Panc1 (cell line): ENCODE measurements around the gene IFITM1. TPM values are rescaled to one million over a fixed set of nuclear protein-coding genes. Genes with fewer than 3 reads are reported as not detected.

Source experiments
- ATAC-seq: fragments of 200-7000 bp; cut with Tn5 transposase; 2 replicates; pipeline ENCODE4 v1.9.1; 2020; ENCODE audit warnings: mild to moderate bottlenecking, moderate library complexity
- Bru-seq: library from RNA; stranded (reverse); fragments of 400-500 nt; gene quantifications from one replicate; lab custom pipeline; 2021; lab: Mats Ljungman, UMichigan
- BruChase-seq, 2 experiments: library from RNA; stranded (reverse); fragments of 400-500 nt; gene quantifications; one replicate each; lab custom pipeline; 2021; lab: Mats Ljungman, UMichigan
- BruUV-seq: library from RNA; stranded (reverse); fragments of 400-500 nt; replicated peaks from 2 replicates; lab custom pipeline; 2021; lab: Mats Ljungman, UMichigan
- CTCF ChIA-PET: fragments of 300-600 bp; sonication (Branson Sonifier 250); formaldehyde crosslinking; loops from one replicate; lab custom pipeline; 2022; ENCODE audit warnings: antibody characterized with exemption; lab: Charles Lee
- POLR2A ChIA-PET: fragments of 300-600 bp; sonication (Branson Sonifier 250); formaldehyde crosslinking; loops from one replicate; lab custom pipeline; 2022; ENCODE audit warnings: antibody characterized with exemption; lab: Charles Lee
- DNase-seq: peaks from one replicate; pipeline ENCODE4 v3.0.0-alpha.2; 2010; ENCODE audit warnings: low read depth, low spot score
- H3K27ac ChIP-seq: 2 replicates; pipeline ENCODE4 v1.5.1; 2011; ENCODE audit warnings: mild to moderate bottlenecking, low read length, inconsistent platforms
- H3K27me3 ChIP-seq: fragments of 200-500 bp; sonication (Bioruptor generic); 2 replicates; pipeline ENCODE4 v1.6.0; 2014; ENCODE audit warnings: low read length, inconsistent platforms; ENCODE audit not compliant: control insufficient read depth, insufficient read depth
- H3K36me3 ChIP-seq: fragments of 200-500 bp; sonication (Bioruptor generic); 2 replicates; pipeline ENCODE4 v1.5.1; 2014; ENCODE audit warnings: inconsistent platforms, mild to moderate bottlenecking, low read length, moderate library complexity; ENCODE audit not compliant: control insufficient read depth, insufficient read depth
- H3K4me1 ChIP-seq: 2 replicates; pipeline ENCODE4 v1.5.1; 2011; ENCODE audit warnings: inconsistent platforms, mild to moderate bottlenecking, low read length, moderate library complexity; ENCODE audit not compliant: control insufficient read depth, insufficient read depth
- H3K4me3 ChIP-seq, 2 experiments: 2 replicates each; pipeline ENCODE4 v1.5.1; 2011 to 2012; ENCODE audit warnings: low read depth in 2 of 2, low read length in 2 of 2, mild to moderate bottlenecking in 2 of 2, inconsistent platforms in 1 of 2, moderate library complexity in 1 of 2
- H3K9me3 ChIP-seq: fragments of 200-500 bp; sonication (Bioruptor generic); 2 replicates; pipeline ENCODE4 v1.5.1; 2014; ENCODE audit warnings: low read depth, mild to moderate bottlenecking, inconsistent platforms, low read length, moderate library complexity; ENCODE audit not compliant: control insufficient read depth, insufficient read depth
- POLR2AphosphoS5 ChIP-seq: IDR thresholded peaks from 2 replicates; pipeline ENCODE4 v1.6.1; 2012; ENCODE audit warnings: mild to moderate bottlenecking, low read depth, low read length, moderate library complexity
- SIN3A ChIP-seq: IDR thresholded peaks from 2 replicates; pipeline ENCODE4 v1.6.1; 2012; ENCODE audit warnings: low read depth, mild to moderate bottlenecking, low read length, moderate library complexity, borderline replicate concordance; ENCODE audit not compliant: insufficient read depth
- TCF7L2 ChIP-seq: IDR thresholded peaks from 2 replicates; pipeline ENCODE4 v1.6.1; 2011; ENCODE audit warnings: mild to moderate bottlenecking, low read depth, low read length, inconsistent platforms
- in situ Hi-C: cut with HindIII; loops from 2 replicates; pipeline ENCODE4 v1.10.0; 2016; ENCODE audit warnings: low sequenced_read_pairs, low pct_unique_long_range_greater_than_20kb
- intact Hi-C: fragments of 100-400 bp; cut with micrococcal nuclease; formaldehyde crosslinking; loops from one replicate; pipeline ENCODE4 v1.10.0; 2022; ENCODE audit not compliant: unreplicated experiment
- long read RNA-seq: library from polyadenylated mRNA; unstranded; transcript quantifications from one replicate; pipeline ENCODE4 v2.0.0, GENCODE V29; 2021; ENCODE audit not compliant: unreplicated experiment
- polyA plus RNA-seq: library from polyadenylated mRNA; unstranded; fragments of >200 nt; gene quantifications from one replicate; pipeline ENCODE4 v1.2.1, GENCODE V29; 2012; ENCODE audit warnings: missing spikeins; ENCODE audit not compliant: insufficient read length
- total RNA-seq: library from RNA; stranded (reverse); gene quantifications from one replicate; pipeline ENCODE4 v1.2.1, GENCODE V29; 2021; ENCODE audit not compliant: unreplicated experiment
- TF ChIP-seq, protein P1 (sequence below): fragments of 450-650 bp; IDR thresholded peaks from 2 replicates; pipeline ENCODE4 v1.5.1; 2017; ENCODE audit warnings: mild to moderate bottlenecking
- TF ChIP-seq, protein P2 (sequence below), 2 experiments: IDR thresholded peaks; 2 replicates each; pipeline ENCODE4 v1.6.1; 2011 to 2012; ENCODE audit warnings: low read depth in 2 of 2, control low read depth in 1 of 2, low read length in 1 of 2, mild to moderate bottlenecking in 1 of 2, moderate library complexity in 1 of 2; ENCODE audit not compliant: insufficient read depth in 1 of 2

The IFITM1 gene
- total RNA-seq (66.3 TPM), Bru-seq, nascent RNA (percentile 76 among the genes with signal in this experiment), BruChase-seq, experiment 1, labeled RNA remaining after a 2-hour chase (percentile 70 among the genes with signal in this experiment), BruChase-seq, experiment 2, labeled RNA remaining after a 6-hour chase (percentile 87 among the genes with signal in this experiment)
- 206 TPM for polyA plus RNA-seq
- long read RNA-seq, transcript IFITM1-202 (2 exons, 855 nt) = major isoform, 80 of 121 reads
- long read RNA-seq, partial matches to known transcripts = 0 of 121 reads
- long read RNA-seq, other reads (novel, unspliced or antisense) = 41 of 121 reads

DNA sequence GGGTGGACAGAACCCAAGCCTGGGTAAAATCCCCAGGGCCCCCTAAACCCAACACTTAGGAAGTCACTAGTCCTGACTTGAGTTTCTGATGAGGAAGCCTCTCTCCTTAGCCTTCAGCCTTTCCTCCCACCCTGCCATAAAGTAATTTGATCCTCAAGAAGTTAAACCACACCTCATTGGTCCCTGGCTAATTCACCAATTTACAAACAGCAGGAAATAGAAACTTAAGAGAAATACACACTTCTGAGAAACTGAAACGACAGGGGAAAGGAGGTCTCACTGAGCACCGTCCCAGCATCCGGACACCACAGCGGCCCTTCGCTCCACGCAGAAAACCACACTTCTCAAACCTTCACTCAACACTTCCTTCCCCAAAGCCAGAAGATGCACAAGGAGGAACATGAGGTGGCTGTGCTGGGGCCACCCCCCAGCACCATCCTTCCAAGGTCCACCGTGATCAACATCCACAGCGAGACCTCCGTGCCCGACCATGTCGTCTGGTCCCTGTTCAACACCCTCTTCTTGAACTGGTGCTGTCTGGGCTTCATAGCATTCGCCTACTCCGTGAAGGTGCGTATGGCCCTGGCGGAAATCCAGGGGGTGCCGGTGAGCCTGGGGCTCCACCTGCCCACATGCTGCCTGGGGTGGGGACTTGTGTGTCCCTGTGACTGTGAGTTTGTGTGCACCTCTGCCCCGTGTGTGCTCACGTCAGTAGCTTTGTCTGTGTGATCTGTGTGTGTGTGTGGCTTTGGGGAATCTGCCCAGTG lies at the start of gene IFITM1:
IFITM1 (plus strand) TSS at position 254 of the 767 bp plus-strand sequence; CDS start at position 385, 131 bp downstream.
- Histone ChIP-seq H3K4me1 (peaks cover 63% of the 10 kb centered on the region), H3K9me3 (no peaks in the 10 kb centered on the region), H3K36me3 (no peaks in the 10 kb centered on the region), H3K4me3 (peak within 1 kb of the TSS; percentile 22 to 69), H3K27ac (peak within 1 kb of the TSS; percentile 94), H3K27me3 (no peaks in the 10 kb centered on the region; the same call in 1 of the 2 replicates)
- ChIA-PET CTCF (no interaction called here), POLR2A (no interaction called here)
- BruUV-seq = TSS peak; percentile 96
- ATAC-seq = 0 out of 2 replicates have a peak, but pooled peaks have one; percentile 1
- TF ChIP-seq, protein P1, sequence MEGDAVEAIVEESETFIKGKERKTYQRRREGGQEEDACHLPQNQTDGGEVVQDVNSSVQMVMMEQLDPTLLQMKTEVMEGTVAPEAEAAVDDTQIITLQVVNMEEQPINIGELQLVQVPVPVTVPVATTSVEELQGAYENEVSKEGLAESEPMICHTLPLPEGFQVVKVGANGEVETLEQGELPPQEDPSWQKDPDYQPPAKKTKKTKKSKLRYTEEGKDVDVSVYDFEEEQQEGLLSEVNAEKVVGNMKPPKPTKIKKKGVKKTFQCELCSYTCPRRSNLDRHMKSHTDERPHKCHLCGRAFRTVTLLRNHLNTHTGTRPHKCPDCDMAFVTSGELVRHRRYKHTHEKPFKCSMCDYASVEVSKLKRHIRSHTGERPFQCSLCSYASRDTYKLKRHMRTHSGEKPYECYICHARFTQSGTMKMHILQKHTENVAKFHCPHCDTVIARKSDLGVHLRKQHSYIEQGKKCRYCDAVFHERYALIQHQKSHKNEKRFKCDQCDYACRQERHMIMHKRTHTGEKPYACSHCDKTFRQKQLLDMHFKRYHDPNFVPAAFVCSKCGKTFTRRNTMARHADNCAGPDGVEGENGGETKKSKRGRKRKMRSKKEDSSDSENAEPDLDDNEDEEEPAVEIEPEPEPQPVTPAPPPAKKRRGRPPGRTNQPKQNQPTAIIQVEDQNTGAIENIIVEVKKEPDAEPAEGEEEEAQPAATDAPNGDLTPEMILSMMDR = no peak
- TF ChIP-seq TCF7L2 (no peak), SIN3A (no peak)
- no peak for DNase-seq
- intact Hi-C loops (no loop called here), in situ Hi-C loops (no loop called here)

DNA sequence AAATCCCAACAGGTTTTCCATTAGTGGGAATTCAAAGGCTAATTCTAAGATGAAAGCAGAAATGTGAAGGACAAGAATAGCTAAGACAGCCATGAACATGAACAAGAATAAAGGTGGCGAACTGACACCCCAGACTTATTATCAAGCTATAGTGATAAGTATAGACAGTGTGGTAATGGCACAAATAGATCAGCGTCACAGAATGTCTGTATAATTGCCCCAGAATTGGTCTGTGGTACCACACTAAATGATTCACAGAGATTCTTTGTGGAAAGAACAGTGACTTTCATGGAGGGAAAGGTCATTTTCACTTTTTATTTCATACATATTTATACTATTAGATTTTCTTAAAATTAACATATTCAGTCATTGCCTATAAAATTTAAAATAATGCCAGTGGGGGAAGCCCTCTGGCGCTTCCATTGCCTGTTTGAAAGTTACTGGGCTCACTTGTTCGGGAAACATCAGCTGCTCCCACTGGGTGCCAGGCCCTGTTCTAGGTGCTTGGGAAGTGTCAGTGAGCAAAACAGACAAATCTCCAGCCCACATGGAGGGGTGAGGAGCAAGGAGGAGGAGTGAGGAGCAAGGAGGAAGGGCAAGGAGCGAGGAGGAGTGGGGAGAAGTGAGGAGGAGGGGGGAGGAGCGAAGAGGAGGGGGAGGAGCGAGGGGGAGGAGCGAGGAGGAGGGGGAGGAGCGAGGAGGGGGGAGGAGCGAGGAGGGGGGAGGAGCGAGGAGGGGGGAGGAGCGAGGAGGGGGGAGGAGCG lies 47.0 kb upstream of the IFITM1 start:
- peaks cover 3% of the 10 kb centered on the region; the same call in 1 of the 2 replicates for H3K9me3 ChIP-seq
- no peak overlapping the region; the same call in 1 of the 2 replicates for H3K27ac ChIP-seq
- POLR2A ChIA-PET = no interaction called here
- no peaks in the 10 kb centered on the region for H3K36me3 ChIP-seq
- no peak for ATAC-seq
- H3K4me3 ChIP-seq = peak overlapping the region in 1 of 2 experiments; percentile 29; a peak in 1 of 4 replicates
- no TSS peak for BruUV-seq
- H3K4me1 ChIP-seq = peaks cover 14% of the 10 kb centered on the region
- in situ Hi-C loops (no loop called here), intact Hi-C loops (no loop called here)
- H3K27me3 ChIP-seq = no peaks in the 10 kb centered on the region
- no peak for DNase-seq
- CTCF ChIA-PET = no interaction called here
- TF ChIP-seq, protein P2, sequence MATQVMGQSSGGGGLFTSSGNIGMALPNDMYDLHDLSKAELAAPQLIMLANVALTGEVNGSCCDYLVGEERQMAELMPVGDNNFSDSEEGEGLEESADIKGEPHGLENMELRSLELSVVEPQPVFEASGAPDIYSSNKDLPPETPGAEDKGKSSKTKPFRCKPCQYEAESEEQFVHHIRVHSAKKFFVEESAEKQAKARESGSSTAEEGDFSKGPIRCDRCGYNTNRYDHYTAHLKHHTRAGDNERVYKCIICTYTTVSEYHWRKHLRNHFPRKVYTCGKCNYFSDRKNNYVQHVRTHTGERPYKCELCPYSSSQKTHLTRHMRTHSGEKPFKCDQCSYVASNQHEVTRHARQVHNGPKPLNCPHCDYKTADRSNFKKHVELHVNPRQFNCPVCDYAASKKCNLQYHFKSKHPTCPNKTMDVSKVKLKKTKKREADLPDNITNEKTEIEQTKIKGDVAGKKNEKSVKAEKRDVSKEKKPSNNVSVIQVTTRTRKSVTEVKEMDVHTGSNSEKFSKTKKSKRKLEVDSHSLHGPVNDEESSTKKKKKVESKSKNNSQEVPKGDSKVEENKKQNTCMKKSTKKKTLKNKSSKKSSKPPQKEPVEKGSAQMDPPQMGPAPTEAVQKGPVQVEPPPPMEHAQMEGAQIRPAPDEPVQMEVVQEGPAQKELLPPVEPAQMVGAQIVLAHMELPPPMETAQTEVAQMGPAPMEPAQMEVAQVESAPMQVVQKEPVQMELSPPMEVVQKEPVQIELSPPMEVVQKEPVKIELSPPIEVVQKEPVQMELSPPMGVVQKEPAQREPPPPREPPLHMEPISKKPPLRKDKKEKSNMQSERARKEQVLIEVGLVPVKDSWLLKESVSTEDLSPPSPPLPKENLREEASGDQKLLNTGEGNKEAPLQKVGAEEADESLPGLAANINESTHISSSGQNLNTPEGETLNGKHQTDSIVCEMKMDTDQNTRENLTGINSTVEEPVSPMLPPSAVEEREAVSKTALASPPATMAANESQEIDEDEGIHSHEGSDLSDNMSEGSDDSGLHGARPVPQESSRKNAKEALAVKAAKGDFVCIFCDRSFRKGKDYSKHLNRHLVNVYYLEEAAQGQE (IDR thresholded peaks at IDR 0.05; ENCODE audit: insufficient read depth in 1 of 2, low read depth in 2 of 2, low read length in 1 of 2) = no peak
- TF ChIP-seq, protein P1 = no peak
- TF ChIP-seq TCF7L2 = no peak
- no peak for TF ChIP-seq SIN3A
- TF ChIP-seq POLR2AphosphoS5 = no peak
